Vagina (tissue), 2 donors: Measurements from ENCODE around the gene ASIC3. TPM values are rescaled to one million over a fixed set of nuclear protein-coding genes. Genes with fewer than 3 reads are reported as not detected.

Source experiments
- DNase-seq, 2 donors: peaks; one replicate each; pipeline ENCODE4 v3.0.0-alpha.2; 2017; ENCODE audit errors: extremely low spot score in 2 of 2
- H3K27ac ChIP-seq: fragments of 200-600 bp; sonication (generic); one replicate; pipeline ENCODE4 v1.5.1; 2019
- H3K27me3 ChIP-seq: fragments of 200-600 bp; sonication (generic); one replicate; pipeline ENCODE4 v1.5.1; 2019
- H3K36me3 ChIP-seq, 2 donors: fragments of 200-600 bp; sonication (generic); one replicate each; pipeline ENCODE4 v1.5.1; 2017 to 2019
- H3K4me1 ChIP-seq: fragments of 200-600 bp; sonication (generic); one replicate; pipeline ENCODE4 v1.5.1; 2019
- H3K4me3 ChIP-seq, 2 donors: fragments of 200-600 bp; sonication (generic); 1 replicate in 1 of 2; 2 replicates in 1 of 2; pipeline ENCODE4 v1.5.1; 2016 to 2019
- H3K9me3 ChIP-seq: fragments of 200-600 bp; sonication (generic); one replicate; pipeline ENCODE4 v1.5.1; 2019
- CTCF ChIP-seq, 3 experiments: fragments of 450-650 bp in 2 of 3; fragments of 200-600 bp in 1 of 3; sonication (generic) in 1 of 3; IDR thresholded peaks; one replicate each; pipeline ENCODE4 v1.5.1; 2017 to 2019; ENCODE audit warnings: antibody characterized with exemption in 3 of 3, mild to moderate bottlenecking in 2 of 3, moderate library complexity in 2 of 3
- POLR2A ChIP-seq, 2 donors: fragments of 450-650 bp; IDR thresholded peaks; one replicate each; pipeline ENCODE4 v1.6.1; 2017; ENCODE audit warnings: antibody characterized with exemption in 2 of 2, mild to moderate bottlenecking in 2 of 2, moderate library complexity in 2 of 2
- POLR2AphosphoS5 ChIP-seq, 2 donors: sonication (generic); formaldehyde crosslinking; IDR thresholded peaks; one replicate each; pipeline ENCODE4 v1.9.0; 2017; ENCODE audit warnings: antibody characterized with exemption in 2 of 2, mild to moderate bottlenecking in 2 of 2, low read depth in 1 of 2; ENCODE audit not compliant: insufficient read depth in 1 of 2
- intact Hi-C: fragments of 100-400 bp; cut with DNase I; formaldehyde crosslinking; loops from one replicate; pipeline ENCODE4 v1.15.1; 2023
- total RNA-seq: library from RNA; depleted of rRNA; stranded (reverse); fragments of >200 nt; gene quantifications from one replicate; pipeline ENCODE4 v1.2.3, GENCODE V29; 2016

ASIC3 gene
- total RNA-seq, 1 donor from 2014 or later, result 3.7 TPM

- TF ChIP-seq CTCF (IDR thresholded peaks at IDR 0.05) (peak; percentile 4 to 31 (median 31)), POLR2A (IDR thresholded peaks at IDR 0.05) (peak in 1 of 2 donors; percentile 57), POLR2AphosphoS5 (IDR thresholded peaks at IDR 0.05; ENCODE audit: insufficient read depth in 1 of 2, low read depth in 1 of 2) (peak; percentile 88 to 96)
- Histone ChIP-seq H3K4me1 (peaks cover 21% of the 10 kb centered on the region), H3K27me3 (no peaks in the 10 kb centered on the region), H3K36me3 (no peaks in the 10 kb centered on the region), H3K27ac (peak within 1 kb of the TSS; percentile 82), H3K4me3 (peak within 1 kb of the TSS; percentile 65 to 90), H3K9me3 (no peaks in the 10 kb centered on the region)
- DNase-seq, result peak; percentile 97 to 100
- intact Hi-C loops, result loop anchor here (2.0 kb wide), 1 partner anchor 54 kb away; the partner anchor contains the start of gene TMUB1
Observed at GRCh38 chr7:151028131-151028947, 20.0 kb upstream of the ASIC3 start, which contains the start of gene ABCB8. Gene ABCB8, plus strand, starts transcription at chr7:151028450. Its CDS starts 66 bp downstream, at chr7:151028516.

GRCh38 chr7:151028948-151029501 is 19.3 kb upstream of the ASIC3 start:
- H3K36me3 ChIP-seq, result peaks cover 0 to 3% of the 10 kb centered on the region in 2 donors
- DNase-seq, result no peak
- H3K27ac ChIP-seq, result peak overlapping the region; percentile 82
- peaks cover 21% of the 10 kb centered on the region for H3K4me1 ChIP-seq
- TF ChIP-seq POLR2AphosphoS5 (IDR thresholded peaks at IDR 0.05; ENCODE audit: insufficient read depth in 1 of 2, low read depth in 1 of 2) (no peak), POLR2A (IDR thresholded peaks at IDR 0.05) (no peak), CTCF (IDR thresholded peaks at IDR 0.05) (no peak)
- peak overlapping the region; percentile 65 to 90 for H3K4me3 ChIP-seq
- H3K27me3 ChIP-seq, result no peaks in the 10 kb centered on the region
- intact Hi-C loops, result loop anchor here (2.0 kb wide), 1 partner anchor 54 kb away; the partner anchor contains the start of gene TMUB1
- no peaks in the 10 kb centered on the region for H3K9me3 ChIP-seq

GRCh38 chr7:151031011-151031410 is 17.3 kb upstream of the ASIC3 start:
- peaks cover 0 to 23% of the 10 kb centered on the region in 2 donors for H3K36me3 ChIP-seq
- intact Hi-C loops, result no loop called here
- no peak overlapping the region for H3K4me3 ChIP-seq

GRCh38 chr7:151032936-151033863 is 15.1 kb upstream of the ASIC3 start:
- no peak for DNase-seq
- Histone ChIP-seq H3K36me3 (peaks cover 0 to 33% of the 10 kb centered on the region in 2 donors), H3K9me3 (no peaks in the 10 kb centered on the region), H3K27ac (no peak overlapping the region), H3K4me3 (no peak overlapping the region), H3K27me3 (no peaks in the 10 kb centered on the region), H3K4me1 (peaks cover 13% of the 10 kb centered on the region)
- TF ChIP-seq POLR2AphosphoS5 (IDR thresholded peaks at IDR 0.05; ENCODE audit: insufficient read depth in 1 of 2, low read depth in 1 of 2) (no peak), POLR2A (IDR thresholded peaks at IDR 0.05) (no peak), CTCF (IDR thresholded peaks at IDR 0.05) (no peak)
- intact Hi-C loops, result no loop called here

More at GRCh38 chr7:151031011-151031410, 17.3 kb upstream of the ASIC3 start:
- no peak for DNase-seq
- H3K9me3 ChIP-seq, result no peaks in the 10 kb centered on the region
- TF ChIP-seq CTCF (IDR thresholded peaks at IDR 0.05) (no peak), POLR2AphosphoS5 (IDR thresholded peaks at IDR 0.05; ENCODE audit: insufficient read depth in 1 of 2, low read depth in 1 of 2) (no peak)
- H3K27ac ChIP-seq, result no peak overlapping the region
- H3K27me3 ChIP-seq, result no peaks in the 10 kb centered on the region
- peaks cover 21% of the 10 kb centered on the region for H3K4me1 ChIP-seq
